Measurements from ENCODE around the gene RAB4B.

Gene RAB4B

DNA sequence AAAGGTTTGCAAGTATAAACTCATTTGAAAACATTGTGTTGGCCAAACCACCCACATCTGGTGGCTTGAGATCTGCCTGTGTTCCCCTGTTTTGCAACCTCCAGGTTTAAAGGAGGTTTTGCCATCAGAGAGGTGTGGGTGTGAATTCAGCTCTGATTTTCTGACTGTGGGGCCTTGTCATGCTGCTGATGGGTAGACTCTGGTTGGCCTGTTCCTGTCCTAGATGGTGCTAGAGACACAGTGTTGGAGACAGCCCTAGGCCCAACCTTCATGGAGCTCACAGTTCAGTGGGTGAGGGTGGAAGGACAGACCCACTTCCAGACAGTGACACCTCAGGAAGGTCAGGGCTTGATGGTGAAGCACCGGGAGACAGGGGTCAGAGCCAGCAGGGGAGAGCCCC is 7.5 kb downstream of the RAB4B start:
- Histone ChIP-seq H3K4me1 (ENCODE audit: insufficient read depth, poor library complexity, severe bottlenecking) (no peaks in the 10 kb centered on the region), H3K27me3 (ENCODE audit: insufficient read depth, poor library complexity, severe bottlenecking) (no peaks in the 10 kb centered on the region), H3K4me3 (ENCODE audit: severe bottlenecking) (no peak overlapping the region), H3K36me3 (ENCODE audit: low read depth) (no peaks in the 10 kb centered on the region), H3K9me3 (ENCODE audit: severe bottlenecking) (no peaks in the 10 kb centered on the region), H3K27ac (ENCODE audit: poor library complexity, severe bottlenecking) (no peak overlapping the region)
- ATAC-seq (ENCODE audit: low read depth) (no peak), DNase-seq (ENCODE audit: low spot score) (no peak)
- TF ChIP-seq, protein P1, sequence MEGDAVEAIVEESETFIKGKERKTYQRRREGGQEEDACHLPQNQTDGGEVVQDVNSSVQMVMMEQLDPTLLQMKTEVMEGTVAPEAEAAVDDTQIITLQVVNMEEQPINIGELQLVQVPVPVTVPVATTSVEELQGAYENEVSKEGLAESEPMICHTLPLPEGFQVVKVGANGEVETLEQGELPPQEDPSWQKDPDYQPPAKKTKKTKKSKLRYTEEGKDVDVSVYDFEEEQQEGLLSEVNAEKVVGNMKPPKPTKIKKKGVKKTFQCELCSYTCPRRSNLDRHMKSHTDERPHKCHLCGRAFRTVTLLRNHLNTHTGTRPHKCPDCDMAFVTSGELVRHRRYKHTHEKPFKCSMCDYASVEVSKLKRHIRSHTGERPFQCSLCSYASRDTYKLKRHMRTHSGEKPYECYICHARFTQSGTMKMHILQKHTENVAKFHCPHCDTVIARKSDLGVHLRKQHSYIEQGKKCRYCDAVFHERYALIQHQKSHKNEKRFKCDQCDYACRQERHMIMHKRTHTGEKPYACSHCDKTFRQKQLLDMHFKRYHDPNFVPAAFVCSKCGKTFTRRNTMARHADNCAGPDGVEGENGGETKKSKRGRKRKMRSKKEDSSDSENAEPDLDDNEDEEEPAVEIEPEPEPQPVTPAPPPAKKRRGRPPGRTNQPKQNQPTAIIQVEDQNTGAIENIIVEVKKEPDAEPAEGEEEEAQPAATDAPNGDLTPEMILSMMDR (IDR thresholded peaks at IDR 0.05; ENCODE audit: poor library complexity, severe bottlenecking), result no peak

DNA sequence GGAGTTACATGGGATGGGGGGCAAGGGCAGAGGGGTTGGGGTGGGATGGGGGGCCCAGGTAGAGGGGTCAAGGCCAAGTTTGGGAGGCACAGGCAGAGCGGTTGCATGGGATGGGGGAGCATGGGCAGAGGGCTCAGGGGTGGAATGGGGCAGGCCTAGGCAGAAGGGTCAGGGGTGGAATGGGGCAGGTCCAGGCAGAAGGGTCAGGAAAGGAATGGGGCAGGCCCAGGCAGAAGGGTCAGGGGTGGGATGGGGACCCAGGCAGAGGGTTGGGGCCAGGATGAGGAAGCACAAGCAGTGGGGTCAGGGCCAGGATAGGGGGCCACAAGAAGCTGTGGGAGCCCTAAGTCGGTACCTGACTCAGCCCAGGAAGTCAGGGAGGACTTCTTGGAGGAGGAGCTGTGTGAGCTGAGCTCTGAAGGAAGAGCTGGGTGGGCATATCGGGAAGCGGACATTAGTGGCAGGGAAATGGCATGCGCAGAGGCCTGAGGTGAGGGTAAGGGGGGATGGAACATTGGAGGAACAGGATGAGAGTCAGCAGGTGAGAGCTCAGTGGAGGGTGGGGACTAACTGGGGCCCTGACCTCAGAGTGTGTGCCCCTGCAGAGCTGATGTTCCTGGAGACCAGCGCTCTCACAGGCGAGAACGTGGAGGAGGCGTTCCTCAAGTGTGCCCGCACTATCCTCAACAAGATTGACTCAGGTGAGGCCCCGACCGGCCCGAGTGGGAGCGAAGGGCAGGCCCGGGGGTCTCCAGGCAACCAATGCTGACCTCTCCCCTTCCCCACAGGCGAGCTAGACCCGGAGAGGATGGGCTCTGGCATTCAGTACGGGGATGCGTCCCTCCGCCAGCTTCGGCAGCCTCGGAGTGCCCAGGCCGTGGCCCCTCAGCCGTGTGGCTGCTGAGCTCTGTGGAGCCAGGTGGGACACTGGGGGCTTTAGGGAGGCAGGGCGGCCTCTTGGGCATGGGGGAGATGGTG is 8.3 kb downstream of the RAB4B start:
- no peaks in the 10 kb centered on the region for H3K36me3 ChIP-seq (ENCODE audit: low read depth)
- no peaks in the 10 kb centered on the region for H3K4me1 ChIP-seq (ENCODE audit: insufficient read depth, poor library complexity, severe bottlenecking)
- H3K9me3 ChIP-seq (ENCODE audit: severe bottlenecking), result no peaks in the 10 kb centered on the region
- TF ChIP-seq, protein P1 (IDR thresholded peaks at IDR 0.05; ENCODE audit: poor library complexity, severe bottlenecking), result no peak
- no peaks in the 10 kb centered on the region for H3K27me3 ChIP-seq (ENCODE audit: insufficient read depth, poor library complexity, severe bottlenecking)
- no peak overlapping the region for H3K4me3 ChIP-seq (ENCODE audit: severe bottlenecking)
- DNase-seq (ENCODE audit: low spot score) (no peak), ATAC-seq (ENCODE audit: low read depth) (no peak)
- H3K27ac ChIP-seq (ENCODE audit: poor library complexity, severe bottlenecking), result no peak overlapping the region

GRCh38 chr19:40791349-40791748 is 13.3 kb downstream of the RAB4B start:
- TF ChIP-seq, protein P1 (IDR thresholded peaks at IDR 0.05; ENCODE audit: poor library complexity, severe bottlenecking), result no peak
- no peak for DNase-seq (ENCODE audit: low spot score)
- Histone ChIP-seq H3K9me3 (ENCODE audit: severe bottlenecking) (no peaks in the 10 kb centered on the region), H3K27ac (ENCODE audit: poor library complexity, severe bottlenecking) (no peak overlapping the region), H3K4me3 (ENCODE audit: severe bottlenecking) (no peak overlapping the region), H3K4me1 (ENCODE audit: insufficient read depth, poor library complexity, severe bottlenecking) (no peaks in the 10 kb centered on the region), H3K27me3 (ENCODE audit: insufficient read depth, poor library complexity, severe bottlenecking) (no peaks in the 10 kb centered on the region), H3K36me3 (ENCODE audit: low read depth) (no peaks in the 10 kb centered on the region)
- ATAC-seq (ENCODE audit: low read depth), result no peak

DNA sequence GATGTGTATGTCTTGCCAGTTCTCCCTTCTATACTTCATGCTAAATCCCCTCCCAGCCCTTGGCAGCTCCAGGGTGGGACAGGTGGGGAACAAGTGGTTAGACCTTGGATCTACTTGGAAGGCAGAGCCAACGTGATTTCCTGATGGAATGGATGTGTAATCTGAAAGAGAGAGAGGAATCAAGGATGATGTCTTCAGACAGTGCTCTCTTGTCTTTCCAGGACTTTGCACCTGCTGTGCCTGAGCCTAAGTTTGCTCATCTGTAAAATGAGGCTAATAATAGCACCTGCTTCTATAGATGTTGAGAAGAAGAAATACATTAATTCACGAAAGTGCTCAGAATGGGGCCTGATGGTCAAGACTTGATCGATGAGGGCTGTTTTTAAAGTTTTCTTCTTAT is 13.9 kb downstream of the RAB4B start:
- H3K4me1 ChIP-seq (ENCODE audit: insufficient read depth, poor library complexity, severe bottlenecking), result no peaks in the 10 kb centered on the region
- H3K27me3 ChIP-seq (ENCODE audit: insufficient read depth, poor library complexity, severe bottlenecking), result no peaks in the 10 kb centered on the region
- H3K4me3 ChIP-seq (ENCODE audit: severe bottlenecking), result no peak overlapping the region
- no peak for DNase-seq (ENCODE audit: low spot score)
- no peak for ATAC-seq (ENCODE audit: low read depth)
- TF ChIP-seq, protein P1 (IDR thresholded peaks at IDR 0.05; ENCODE audit: poor library complexity, severe bottlenecking), result no peak
- H3K27ac ChIP-seq (ENCODE audit: poor library complexity, severe bottlenecking), result no peak overlapping the region
- H3K9me3 ChIP-seq (ENCODE audit: severe bottlenecking), result no peaks in the 10 kb centered on the region
- H3K36me3 ChIP-seq (ENCODE audit: low read depth), result no peaks in the 10 kb centered on the region

Data from RWPE2 (cell line).